Stomach (tissue), 9 donors: Measurements from ENCODE around the gene BCL2L1. TPM values are rescaled to one million over a fixed set of nuclear protein-coding genes. Genes with fewer than 3 reads are reported as not detected.

Source experiments
- DNase-seq, 2 donors: peaks; one replicate each; pipeline versions ENCODE4 v3.0.0 to v3.0.0-alpha.2; 2013 to 2019
- H3K27ac ChIP-seq, 5 donors: fragments of 200-600 bp in 4 of 5; sonication (generic) in 4 of 5; one replicate each; pipeline ENCODE4 v1.5.1; 2013 to 2019; ENCODE audit warnings: mild to moderate bottlenecking in 1 of 5, moderate library complexity in 1 of 5
- H3K27me3 ChIP-seq, 3 donors: fragments of 200-600 bp; sonication (generic); one replicate each; pipeline ENCODE4 v1.5.1; 2017 to 2019; ENCODE audit warnings: mixed run types in 1 of 3
- H3K36me3 ChIP-seq, 4 donors: fragments of 200-600 bp; sonication (generic); 1 replicate in 3 of 4; 2 replicates in 1 of 4; pipeline ENCODE4 v1.5.1; 2016 to 2019
- H3K4me1 ChIP-seq, 4 donors: fragments of 200-600 bp; sonication (generic); one replicate each; pipeline ENCODE4 v1.5.1; 2016 to 2019
- H3K4me3 ChIP-seq, 4 donors: fragments of 200-600 bp; sonication (generic) in 3 of 4; one replicate each; pipeline ENCODE4 v1.5.1; 2016 to 2019; ENCODE audit warnings: mild to moderate bottlenecking in 1 of 4
- H3K9me3 ChIP-seq, 4 donors: fragments of 200-600 bp; sonication (generic); one replicate each; pipeline ENCODE4 v1.5.1; 2016 to 2019
- EP300 ChIP-seq: sonication (generic); formaldehyde crosslinking; IDR thresholded peaks from one replicate; pipeline ENCODE4 v1.6.1; 2017; ENCODE audit warnings: antibody characterized with exemption
- POLR2A ChIP-seq, 4 donors: fragments of 450-650 bp; IDR thresholded peaks; one replicate each; pipeline ENCODE4 v1.6.1; 2016; ENCODE audit warnings: antibody characterized with exemption in 4 of 4, control low read depth in 2 of 4, mild to moderate bottlenecking in 1 of 4, moderate library complexity in 1 of 4
- POLR2AphosphoS5 ChIP-seq, 3 donors: sonication (generic); formaldehyde crosslinking; IDR thresholded peaks; one replicate each; pipeline ENCODE4 v1.6.1; 2016; ENCODE audit warnings: antibody characterized with exemption in 3 of 3
- WGBS, 5 donors: extraction: QIAGEN DNeasy Blood & Tissue Kit in 3 of 5; methylation state at CpG; one replicate each; pipeline versions ENCODE4 v1.1.5 to v1.1.7; 2013 to 2018; 5-methylcytosine and 5-hydroxymethylcytosine counted together
- intact Hi-C: fragments of 100-400 bp; cut with DNase I; formaldehyde crosslinking; loops from one replicate; pipeline ENCODE4 v1.15.1; 2023; ENCODE audit warnings: low total_unique reads
- polyA plus RNA-seq, 3 donors: library from polyadenylated mRNA; stranded (reverse); fragments of 200-250 nt; gene quantifications; one replicate each; pipeline ENCODE4 v1.2.3, GENCODE V29; 2013
- total RNA-seq, 5 donors: library from RNA; depleted of rRNA; stranded (reverse); fragments of >200 nt; gene quantifications; one replicate each; pipeline versions ENCODE4 v1.1.0 to v1.2.3, GENCODE V29; 2014 to 2016
- TF ChIP-seq, protein P1 (sequence below), 7 experiments: fragments of 450-650 bp in 4 of 7; fragments of 200-600 bp in 3 of 7; sonication (generic) in 3 of 7; IDR thresholded peaks; one replicate each; pipeline ENCODE4 v1.5.1; 2016 to 2019; ENCODE audit warnings: antibody characterized with exemption in 7 of 7, control low read depth in 2 of 7, mild to moderate bottlenecking in 1 of 7
- donor health status: healthy with polysubstance abuse.
- donor health status: Bipolar disorder and iron deficiency.
- donor health status: healthy.

The BCL2L1 gene
- total and polyA plus RNA-seq, 8 donors = 47.1 to 210 (median 70.8) TPM

DNA sequence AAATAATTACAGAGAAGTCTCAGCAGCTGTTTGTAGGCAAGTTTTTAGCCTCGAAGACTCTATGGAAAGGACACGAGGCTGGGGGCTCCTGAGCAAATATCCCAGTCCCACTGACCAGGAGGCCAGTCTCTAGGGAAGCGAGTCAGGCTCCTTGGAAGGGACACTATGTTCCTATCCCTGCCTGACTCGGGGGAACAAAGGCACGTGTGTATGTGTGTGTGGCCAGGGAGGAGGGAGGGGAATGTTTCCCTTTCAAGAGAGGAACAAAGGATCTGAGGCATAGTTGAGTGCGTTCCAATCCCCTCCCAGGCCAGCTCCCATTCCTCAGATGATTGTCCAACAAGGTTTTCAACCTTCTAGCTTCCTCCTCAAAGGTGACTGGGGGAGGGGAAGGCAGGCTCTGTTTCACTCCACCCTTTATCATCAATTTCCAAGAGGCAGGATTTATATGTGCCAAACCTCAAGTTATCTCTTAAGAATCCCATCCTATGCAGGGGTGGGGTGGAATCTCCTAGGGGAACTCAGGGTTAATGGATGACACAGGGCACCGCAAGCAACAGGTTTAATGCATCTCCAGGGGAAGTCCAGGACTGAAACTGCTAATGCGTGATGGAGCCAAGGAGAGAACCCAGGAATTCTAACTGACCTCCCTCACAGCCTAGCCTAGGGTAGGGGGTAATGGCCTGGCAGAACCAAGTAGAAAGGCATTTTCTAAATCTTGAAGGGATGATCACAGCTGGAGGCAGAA lies 9.9 kb downstream of the BCL2L1 start:
- H3K27me3 ChIP-seq = no peaks in the 10 kb centered on the region
- H3K27ac ChIP-seq = peak overlapping the region; percentile 84 to 100 (median 98)
- 13 to 27% (median 16%) methylated on average over 8 of the region's 8 CpGs for WGBS, 5 donors
- H3K9me3 ChIP-seq = no peaks in the 10 kb centered on the region
- peak; percentile 92 to 93 for DNase-seq
- peak; percentile 89 for TF ChIP-seq EP300
- TF ChIP-seq POLR2A (IDR thresholded peaks at IDR 0.05) = peak in 1 of 4 donors; percentile 20
- TF ChIP-seq, protein P1, sequence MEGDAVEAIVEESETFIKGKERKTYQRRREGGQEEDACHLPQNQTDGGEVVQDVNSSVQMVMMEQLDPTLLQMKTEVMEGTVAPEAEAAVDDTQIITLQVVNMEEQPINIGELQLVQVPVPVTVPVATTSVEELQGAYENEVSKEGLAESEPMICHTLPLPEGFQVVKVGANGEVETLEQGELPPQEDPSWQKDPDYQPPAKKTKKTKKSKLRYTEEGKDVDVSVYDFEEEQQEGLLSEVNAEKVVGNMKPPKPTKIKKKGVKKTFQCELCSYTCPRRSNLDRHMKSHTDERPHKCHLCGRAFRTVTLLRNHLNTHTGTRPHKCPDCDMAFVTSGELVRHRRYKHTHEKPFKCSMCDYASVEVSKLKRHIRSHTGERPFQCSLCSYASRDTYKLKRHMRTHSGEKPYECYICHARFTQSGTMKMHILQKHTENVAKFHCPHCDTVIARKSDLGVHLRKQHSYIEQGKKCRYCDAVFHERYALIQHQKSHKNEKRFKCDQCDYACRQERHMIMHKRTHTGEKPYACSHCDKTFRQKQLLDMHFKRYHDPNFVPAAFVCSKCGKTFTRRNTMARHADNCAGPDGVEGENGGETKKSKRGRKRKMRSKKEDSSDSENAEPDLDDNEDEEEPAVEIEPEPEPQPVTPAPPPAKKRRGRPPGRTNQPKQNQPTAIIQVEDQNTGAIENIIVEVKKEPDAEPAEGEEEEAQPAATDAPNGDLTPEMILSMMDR (IDR thresholded peaks at IDR 0.05) = no peak
- peak; percentile 93 to 96 (median 94) for TF ChIP-seq POLR2AphosphoS5 (IDR thresholded peaks at IDR 0.05)
- intact Hi-C loops = no loop called here
- peak overlapping the region in 2 of 4 donors; percentile 2 to 13 for H3K4me3 ChIP-seq
- H3K4me1 ChIP-seq = peaks cover 75 to 100% (median 96%) of the 10 kb centered on the region in 4 donors
- peaks cover 6 to 48% (median 35%) of the 10 kb centered on the region in 4 donors for H3K36me3 ChIP-seq

DNA sequence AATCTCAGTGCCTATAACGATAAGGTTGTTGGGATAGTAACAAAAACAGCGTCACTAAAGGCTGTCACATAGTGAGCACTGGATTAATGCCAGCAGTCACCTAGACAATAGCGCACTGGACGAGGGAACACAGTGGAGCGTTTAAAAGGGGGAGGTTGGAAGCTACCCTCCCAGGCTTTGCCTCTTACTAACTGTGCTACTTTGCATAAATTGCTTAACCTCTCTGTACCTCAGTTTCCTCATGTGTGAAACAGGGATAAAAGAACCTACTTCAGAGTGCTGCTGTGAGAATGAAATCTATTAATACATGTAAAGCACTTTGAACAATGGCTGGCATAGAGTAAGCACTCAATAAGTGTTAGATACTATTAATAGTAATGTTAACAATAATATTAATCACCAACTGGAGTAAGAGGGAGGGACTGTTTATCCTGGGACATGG lies 10.5 kb downstream of the BCL2L1 start:
- no peaks in the 10 kb centered on the region for H3K9me3 ChIP-seq
- intact Hi-C loops = no loop called here
- WGBS, 5 donors = 25 to 53% (median 37%) methylated on average over 5 of the region's 5 CpGs
- DNase-seq = peak; percentile 69 to 86
- peak overlapping the region; percentile 91 to 100 (median 98) for H3K27ac ChIP-seq
- H3K36me3 ChIP-seq = peaks cover 13 to 54% (median 41%) of the 10 kb centered on the region in 4 donors
- peak; percentile 31 to 81 (median 79) for TF ChIP-seq POLR2AphosphoS5 (IDR thresholded peaks at IDR 0.05)
- no peak for TF ChIP-seq EP300
- peak in 1 of 4 donors; percentile 72 for TF ChIP-seq POLR2A (IDR thresholded peaks at IDR 0.05)
- TF ChIP-seq, protein P1 (IDR thresholded peaks at IDR 0.05) = no peak
- H3K27me3 ChIP-seq = no peaks in the 10 kb centered on the region
- peak overlapping the region in 1 of 4 donors; percentile 13 for H3K4me3 ChIP-seq
- H3K4me1 ChIP-seq = peaks cover 69 to 99% (median 96%) of the 10 kb centered on the region in 4 donors

DNA sequence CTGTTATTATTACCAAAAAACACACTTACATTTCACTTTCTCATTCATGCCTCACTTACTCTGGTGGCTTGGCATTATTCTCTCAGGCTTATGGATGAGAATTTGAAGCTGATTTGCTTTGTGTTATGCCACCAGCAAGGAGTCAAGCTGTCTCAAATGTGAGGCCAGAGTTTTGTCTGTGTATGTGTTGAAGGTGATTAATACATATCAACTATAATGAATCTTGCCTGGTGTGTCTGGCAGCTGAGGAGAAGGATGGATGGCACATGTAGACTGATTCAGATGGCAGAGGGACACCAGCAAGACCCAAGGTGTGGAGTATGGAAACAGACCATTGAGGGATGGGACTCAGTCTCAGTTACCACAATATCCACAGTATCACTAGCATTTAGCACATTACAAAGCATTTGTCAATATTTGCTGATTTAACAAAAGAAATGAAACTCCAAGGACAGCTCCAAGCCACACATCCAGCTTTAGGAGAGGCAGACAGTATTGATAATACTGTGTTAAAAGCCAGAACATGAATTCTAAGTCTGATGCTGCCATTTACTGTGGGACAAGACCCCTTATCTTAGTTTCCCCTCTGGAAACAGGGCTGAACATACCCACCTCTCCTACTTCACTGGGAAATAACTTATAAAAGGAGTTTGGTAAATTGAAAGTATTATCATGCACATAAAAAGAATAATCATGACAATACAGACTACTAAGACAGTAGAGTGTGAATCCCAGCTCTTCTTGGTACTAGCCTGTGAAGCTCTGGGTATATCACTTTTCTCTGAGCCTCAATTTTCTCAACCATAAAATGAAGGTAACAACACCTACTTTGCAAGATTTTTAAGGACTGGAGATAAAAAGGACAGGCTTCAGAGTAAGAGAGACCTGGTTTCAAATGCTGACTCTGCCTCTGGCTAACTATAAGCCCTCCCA lies 11.2 kb downstream of the BCL2L1 start:
- Histone ChIP-seq H3K9me3 (no peaks in the 10 kb centered on the region), H3K4me1 (peaks cover 68 to 99% (median 96%) of the 10 kb centered on the region in 4 donors), H3K27ac (peak overlapping the region; percentile 91 to 100 (median 98)), H3K4me3 (no peak overlapping the region), H3K27me3 (no peaks in the 10 kb centered on the region), H3K36me3 (peaks cover 18 to 61% (median 45%) of the 10 kb centered on the region in 4 donors)
- DNase-seq = peak in 1 of 2 donors; percentile 44
- TF ChIP-seq EP300 (no peak), POLR2A (IDR thresholded peaks at IDR 0.05) (peak in 1 of 4 donors; percentile 31), POLR2AphosphoS5 (IDR thresholded peaks at IDR 0.05) (peak in 2 of 3 donors; percentile 7 to 51)
- TF ChIP-seq, protein P1 (IDR thresholded peaks at IDR 0.05) = no peak
- intact Hi-C loops = no loop called here
